PFSK-1 (cell line): ENCODE results near the gene ODAD4.

Experiments used
- POLR2AphosphoS5 ChIP-seq: IDR thresholded peaks from 2 replicates; pipeline ENCODE4 v1.6.1; 2012; ENCODE audit warnings: low read depth, mild to moderate bottlenecking, control low read depth, low read length, moderate library complexity
- REST ChIP-seq, 2 experiments: IDR thresholded peaks; 2 replicates each; pipeline versions ENCODE4 v1.6.1 to v1.8.0; 2011 to 2012; ENCODE audit warnings: low read depth in 2 of 2, low read length in 2 of 2, control low read depth in 1 of 2, inconsistent platforms in 1 of 2, mild to moderate bottlenecking in 1 of 2, moderate library complexity in 1 of 2; ENCODE audit not compliant: insufficient read depth in 1 of 2
- SIN3A ChIP-seq: IDR thresholded peaks from 2 replicates; pipeline ENCODE4 v1.6.1; 2012; ENCODE audit warnings: mild to moderate bottlenecking, low read length, moderate library complexity, borderline replicate concordance; ENCODE audit not compliant: insufficient read depth
- TAF1 ChIP-seq: IDR thresholded peaks from 2 replicates; pipeline ENCODE4 v1.6.1; 2012; ENCODE audit warnings: low read length, control low read depth, borderline replicate concordance; ENCODE audit not compliant: insufficient read depth

- TF ChIP-seq POLR2AphosphoS5 (peak; percentile 97), TAF1 (peak; percentile 87; the same call in 1 of the 2 replicates), REST (IDR thresholded peaks at IDR 0.05; ENCODE audit: insufficient read depth in 1 of 2, low read depth in 2 of 2, low read length in 2 of 2) (no peak), SIN3A (no peak)
These were observed 11.9 kb upstream of the ODAD4 start, which contains the start of gene ACLY for GRCh38 chr17:41918314-41919164.
